SK-N-SH (cell line): ENCODE data around the gene CALU. TPM values are rescaled to one million over a fixed set of nuclear protein-coding genes. Genes with fewer than 3 reads are reported as not detected.

Experiments
- CTCF ChIA-PET: fragments of 300-600, 350-600 bp; formaldehyde crosslinking; extraction: SDS; loops from one replicate; lab custom pipeline; 2021; lab: Yijun Ruan, JAX
- POLR2A ChIA-PET: fragments of 350-600 bp; sonication (Branson Sonifier 250); formaldehyde crosslinking; extraction: SDS; loops from one replicate; lab custom pipeline; 2020; ENCODE audit warnings: antibody characterized with exemption, inconsistent platforms; lab: Yijun Ruan, JAX
- DNase-seq: peaks from one replicate; pipeline ENCODE4 v3.0.0; 2012
- H2AFZ ChIP-seq: fragments of 200-600 bp; sonication (generic); 2 replicates; pipeline ENCODE4 v1.8.1; 2016; ENCODE audit warnings: antibody characterized with exemption, mild to moderate bottlenecking, low read depth
- H3F3A ChIP-seq: fragments of 200-600 bp; sonication (generic); replicated peaks from 2 replicates; pipeline ENCODE3; 2016; ENCODE audit warnings: antibody characterized with exemption, mild to moderate bottlenecking; ENCODE audit not compliant: insufficient read depth
- H3K27ac ChIP-seq, 2 experiments: fragments of 200-500 bp in 1 of 2; fragments of 200-600 bp in 1 of 2; sonication (Bioruptor generic) in 1 of 2; sonication (generic), shearing (Covaris generic) in 1 of 2; 2 replicates each; pipeline versions ENCODE4 v1.5.1 to v1.6.1; 2014 to 2016; ENCODE audit warnings: low read depth in 2 of 2, inconsistent platforms in 1 of 2, low read length in 1 of 2, mild to moderate bottlenecking in 1 of 2, mixed read lengths in 1 of 2
- H3K27me3 ChIP-seq: fragments of 200-600 bp; sonication (generic), shearing (Covaris generic); 2 replicates; pipeline ENCODE4 v1.6.1; 2016; ENCODE audit warnings: mixed run types; ENCODE audit not compliant: insufficient read depth
- H3K36me3 ChIP-seq, 2 experiments: fragments of 200-500 bp in 1 of 2; fragments of 200-600 bp in 1 of 2; sonication (Bioruptor generic) in 1 of 2; sonication (generic) in 1 of 2; replicated peaks in 1 of 2; 2 replicates each; pipeline versions ENCODE3 to v1.5.1; 2014 to 2016; ENCODE audit warnings: low read length in 1 of 2, mild to moderate bottlenecking in 1 of 2; ENCODE audit not compliant: insufficient read depth in 2 of 2, control insufficient read depth in 1 of 2
- H3K4me1 ChIP-seq, 2 experiments: fragments of 200-500 bp in 1 of 2; fragments of 200-600 bp in 1 of 2; sonication (Bioruptor generic) in 1 of 2; sonication (generic), shearing (Covaris generic) in 1 of 2; 2 replicates each; pipeline versions ENCODE4 v1.5.1 to v1.6.1; 2014 to 2016; ENCODE audit warnings: low read depth in 1 of 2, low read length in 1 of 2, mixed run types in 1 of 2; ENCODE audit not compliant: insufficient read depth in 2 of 2, control insufficient read depth in 1 of 2
- H3K4me2 ChIP-seq: fragments of 200-600 bp; sonication (generic), shearing (Covaris generic); 2 replicates; pipeline ENCODE4 v1.6.1; 2017; ENCODE audit warnings: mixed run types
- H3K4me3 ChIP-seq, 2 experiments: fragments of 200-500 bp in 1 of 2; fragments of 200-600 bp in 1 of 2; sonication (Bioruptor generic) in 1 of 2; sonication (generic), shearing (Covaris generic) in 1 of 2; 2 replicates each; pipeline versions ENCODE4 v1.5.1 to v1.8.1; 2014 to 2016; ENCODE audit warnings: low read depth in 2 of 2, inconsistent platforms in 1 of 2, low read length in 1 of 2, mild to moderate bottlenecking in 1 of 2, mixed read lengths in 1 of 2, moderate library complexity in 1 of 2
- H3K79me2 ChIP-seq: fragments of 200-600 bp; sonication (generic); 2 replicates; pipeline ENCODE4 v1.8.1; 2017; ENCODE audit warnings: mild to moderate bottlenecking; ENCODE audit not compliant: insufficient read depth
- H3K9ac ChIP-seq: fragments of 200-600 bp; sonication (generic); 2 replicates; pipeline ENCODE4 v1.6.1; 2017; ENCODE audit warnings: mixed run types
- H3K9me2 ChIP-seq: fragments of 200-600 bp; sonication (generic); 2 replicates; pipeline ENCODE4 v1.6.1; 2017; ENCODE audit warnings: mixed run types
- H3K9me3 ChIP-seq: fragments of 200-600 bp; sonication (generic); 2 replicates; pipeline ENCODE4 v1.6.1; 2017; ENCODE audit warnings: mixed run types, mild to moderate bottlenecking, moderate library complexity
- H4K20me1 ChIP-seq: fragments of 200-600 bp; sonication (generic); 2 replicates; pipeline ENCODE4 v1.6.1; 2017; ENCODE audit warnings: mild to moderate bottlenecking, mixed run types; ENCODE audit not compliant: insufficient read depth
- CHD2 ChIP-seq: fragments of 150-350 bp; IDR thresholded peaks from 2 replicates; pipeline ENCODE4 v1.6.1; 2018; ENCODE audit warnings: low read length; ENCODE audit not compliant: partially characterized antibody
- ELF1 ChIP-seq: IDR thresholded peaks from 2 replicates; pipeline ENCODE4 v1.4.0; 2012
- EP300 ChIP-seq, 2 experiments: IDR thresholded peaks; 2 replicates each; pipeline versions ENCODE4 v1.4.0 to v1.6.1; 2012; ENCODE audit warnings: borderline replicate concordance in 1 of 2, low read depth in 1 of 2, low read length in 1 of 2
- EZH2phosphoT487 ChIP-seq: fragments of 200-600 bp; sonication (generic); IDR thresholded peaks from 2 replicates; pipeline ENCODE4 v1.6.1; 2017; ENCODE audit warnings: low read depth, mixed run types, mild to moderate bottlenecking, antibody characterized with exemption, moderate library complexity, borderline replicate concordance
- FOXM1 ChIP-seq: IDR thresholded peaks from 2 replicates; pipeline ENCODE4 v1.4.0; 2012; ENCODE audit warnings: low read depth, mild to moderate bottlenecking
- GABPA ChIP-seq: IDR thresholded peaks from 2 replicates; pipeline ENCODE4 v1.4.0; 2012; ENCODE audit warnings: low read depth, mild to moderate bottlenecking
- IRF3 ChIP-seq: fragments of 150-350 bp; IDR thresholded peaks from 2 replicates; pipeline ENCODE4 v1.6.1; 2016; ENCODE audit warnings: mild to moderate bottlenecking, low read depth, low read length
- MXI1 ChIP-seq: IDR thresholded peaks from 2 replicates; pipeline ENCODE4 v1.6.1; 2012; ENCODE audit warnings: mild to moderate bottlenecking, low read depth, low read length, improper control_type of control experiment
- NRF1 ChIP-seq: IDR thresholded peaks from 2 replicates; pipeline ENCODE4 v1.6.1; 2012; ENCODE audit warnings: low read depth, mild to moderate bottlenecking, low read length
- PBX3 ChIP-seq: IDR thresholded peaks from 2 replicates; pipeline ENCODE4; 2012
- RCOR1 ChIP-seq: fragments of 150-350 bp; IDR thresholded peaks from 2 replicates; pipeline ENCODE4 v1.6.1; 2017; ENCODE audit warnings: antibody characterized with exemption, low read length
- RFX5 ChIP-seq: IDR thresholded peaks from 2 replicates; pipeline ENCODE4 v1.6.1; 2012; ENCODE audit warnings: mild to moderate bottlenecking, improper control_type of control experiment, low read length
- SMC3 ChIP-seq: IDR thresholded peaks from 2 replicates; pipeline ENCODE4 v1.6.1; 2012; ENCODE audit warnings: low read depth, low read length, improper control_type of control experiment
- TAF1 ChIP-seq: IDR thresholded peaks from 2 replicates; pipeline ENCODE4 v1.6.1; 2012; ENCODE audit warnings: low read depth, mild to moderate bottlenecking, low read length, moderate library complexity, borderline replicate concordance
- TEAD4 ChIP-seq: IDR thresholded peaks from 2 replicates; pipeline ENCODE4 v1.4.0; 2012; ENCODE audit warnings: mild to moderate bottlenecking, borderline replicate concordance; ENCODE audit not compliant: insufficient read depth
- WGBS: methylation state at CpG from one replicate; pipeline ENCODE4 v1.1.6; 2017; ENCODE audit warnings: low lambda C conversion rate; 5-methylcytosine and 5-hydroxymethylcytosine counted together
- polyA plus RNA-seq, 3 experiments: library from polyadenylated mRNA; depleted of rRNA; stranded (reverse); fragments of >200 nt; gene quantifications; 2 replicates each; pipeline ENCODE4 v1.2.3, GENCODE V29; 2012
- TF ChIP-seq, protein P1 (sequence below): IDR thresholded peaks from 2 replicates; pipeline ENCODE4 v1.4.0; 2012; ENCODE audit warnings: low read depth, borderline replicate concordance
- TF ChIP-seq, protein P2 (sequence below): fragments of 150-350 bp; IDR thresholded peaks from 2 replicates; pipeline ENCODE4 v1.6.1; 2017; ENCODE audit warnings: antibody characterized with exemption, low read length, low read depth, borderline replicate concordance

The CALU gene
- polyA plus RNA-seq, 1 of the 3 experiments (the other 2 are of a cell fraction): 195 TPM

- H3K27me3 ChIP-seq: no peaks in the 10 kb centered on the region
- no peaks in the 10 kb centered on the region for H3K9me3 ChIP-seq
- H3K4me1 ChIP-seq: no peaks in the 10 kb centered on the region
- ChIA-PET CTCF (interaction anchor here (0.7 to 2.8 kb wide), 5 partner anchors 9 to 158 kb away, joined by 3 to 9 read pairs (median 6); partner anchors contain the start of gene CALU), POLR2A (no interaction called here)
- H4K20me1 ChIP-seq: no peaks in the 10 kb centered on the region
- H3K9me2 ChIP-seq: no peaks in the 10 kb centered on the region
- H3K4me2 ChIP-seq: no peak overlapping the region
- H2AFZ ChIP-seq: no peak overlapping the region
- H3K4me3 ChIP-seq: no peak overlapping the region
- no peaks in the 10 kb centered on the region for H3K79me2 ChIP-seq
- no peak overlapping the region for H3K27ac ChIP-seq
- no peaks in the 10 kb centered on the region for H3K36me3 ChIP-seq
- H3K9ac ChIP-seq: no peak overlapping the region
- WGBS: 44% methylated on average over 2 of the region's 2 CpGs
- no peak for DNase-seq
- H3F3A ChIP-seq: no peaks in the 10 kb centered on the region
- TF ChIP-seq, protein P1, sequence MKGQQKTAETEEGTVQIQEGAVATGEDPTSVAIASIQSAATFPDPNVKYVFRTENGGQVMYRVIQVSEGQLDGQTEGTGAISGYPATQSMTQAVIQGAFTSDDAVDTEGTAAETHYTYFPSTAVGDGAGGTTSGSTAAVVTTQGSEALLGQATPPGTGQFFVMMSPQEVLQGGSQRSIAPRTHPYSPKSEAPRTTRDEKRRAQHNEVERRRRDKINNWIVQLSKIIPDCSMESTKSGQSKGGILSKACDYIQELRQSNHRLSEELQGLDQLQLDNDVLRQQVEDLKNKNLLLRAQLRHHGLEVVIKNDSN: peak; percentile 61; the same call in 1 of the 2 replicates
- TF ChIP-seq NRF1 (no peak), IRF3 (no peak)
Measured at GRCh38 chr7:128725531-128725930, 13.6 kb upstream of the CALU start.

- Histone ChIP-seq H3K9me3 (no peaks in the 10 kb centered on the region), H3F3A (no peaks in the 10 kb centered on the region), H3K27ac (no peak overlapping the region), H3K9me2 (no peaks in the 10 kb centered on the region), H3K36me3 (no peaks in the 10 kb centered on the region), H2AFZ (no peak overlapping the region), H3K79me2 (no peaks in the 10 kb centered on the region), H3K4me2 (no peak overlapping the region), H3K9ac (no peak overlapping the region), H3K27me3 (no peaks in the 10 kb centered on the region), H4K20me1 (no peaks in the 10 kb centered on the region), H3K4me3 (no peak overlapping the region), H3K4me1 (no peaks in the 10 kb centered on the region)
- 73% methylated on average over 8 of the region's 8 CpGs for WGBS
- ChIA-PET POLR2A (no interaction called here), CTCF (interaction anchor here (0.8 to 2.8 kb wide), 6 partner anchors 8 to 157 kb away, joined by 3 to 9 read pairs (median 6); partner anchors contain the start of gene CALU)
- DNase-seq: no peak
- TF ChIP-seq RCOR1 (no peak), PBX3 (no peak), ELF1 (no peak), FOXM1 (no peak), EP300 (IDR thresholded peaks at IDR 0.05; ENCODE audit: borderline replicate concordance in 1 of 2, low read depth in 1 of 2, low read length in 1 of 2) (no peak), CHD2 (no peak), TAF1 (no peak), TEAD4 (no peak), SMC3 (no peak), MXI1 (no peak), EZH2phosphoT487 (no peak), IRF3 (no peak), RFX5 (no peak), GABPA (no peak), NRF1 (no peak)
- TF ChIP-seq, protein P2, sequence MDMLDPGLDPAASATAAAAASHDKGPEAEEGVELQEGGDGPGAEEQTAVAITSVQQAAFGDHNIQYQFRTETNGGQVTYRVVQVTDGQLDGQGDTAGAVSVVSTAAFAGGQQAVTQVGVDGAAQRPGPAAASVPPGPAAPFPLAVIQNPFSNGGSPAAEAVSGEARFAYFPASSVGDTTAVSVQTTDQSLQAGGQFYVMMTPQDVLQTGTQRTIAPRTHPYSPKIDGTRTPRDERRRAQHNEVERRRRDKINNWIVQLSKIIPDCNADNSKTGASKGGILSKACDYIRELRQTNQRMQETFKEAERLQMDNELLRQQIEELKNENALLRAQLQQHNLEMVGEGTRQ: no peak
Measured at GRCh38 chr7:128726059-128726736, 13.0 kb upstream of the CALU start.
